ENCODE data around the gene ESYT1. TPM values are rescaled to one million over a fixed set of nuclear protein-coding genes. Genes with fewer than 3 reads are reported as not detected.

ESYT1 gene
- total and polyA plus RNA-seq, 11 donors, result 17.0 to 81.1 (median 43.4) TPM

- DNase-seq (peak; percentile 76 to 93 (median 86)), ATAC-seq (peak; percentile 30 to 91 (median 88))
- intact Hi-C loops (cut with DNase I), result loop anchor here in 1 of 10 donors (1.0 kb wide), 1 partner anchor 25 kb away; the partner anchor contains the start of gene PA2G4
- no peaks in the 10 kb centered on the region for H3K36me3 ChIP-seq
- H3K9me3 ChIP-seq, result no peaks in the 10 kb centered on the region
- 1 to 3% (median 2%) methylated on average over 24 to 50 of the region's 50 CpGs for WGBS, 4 donors
- H3K4me3 ChIP-seq, result peak overlapping the region; percentile 30 to 67 (median 53)
- peak; percentile 54 to 81 (median 68) for TF ChIP-seq CTCF (IDR thresholded peaks at IDR 0.05)
- no peak for TF ChIP-seq POLR2A (IDR thresholded peaks at IDR 0.05)
- H3K4me1 ChIP-seq, result peaks cover 0 to 26% (median 16%) of the 10 kb centered on the region in 12 donors
- peaks cover 0 to 17% (median 10%) of the 10 kb centered on the region in 9 donors for H3K27me3 ChIP-seq
- H3K27ac ChIP-seq, result peak overlapping the region in 8 of 12 donors; percentile 5 to 74 (median 32)
Observed at GRCh38 chr12:56078931-56079722, 48.9 kb upstream of the ESYT1 start.

- Histone ChIP-seq H3K36me3 (no peaks in the 10 kb centered on the region), H3K27ac (peak within 1 kb of the TSS in 9 of 12 donors; percentile 5 to 74 (median 24)), H3K4me3 (peak within 1 kb of the TSS; percentile 30 to 67 (median 53)), H3K4me1 (peaks cover 0 to 26% (median 16%) of the 10 kb centered on the region in 12 donors), H3K9me3 (no peaks in the 10 kb centered on the region), H3K27me3 (peaks cover 0 to 17% (median 10%) of the 10 kb centered on the region in 9 donors)
- WGBS, 4 donors, result 1 to 4% (median 2%) methylated on average over 31 to 59 of the region's 59 CpGs
- intact Hi-C loops (cut with DNase I), result loop anchor here in 1 of 10 donors (1.0 kb wide), 1 partner anchor 24 kb away; the partner anchor contains the start of gene PA2G4
- ATAC-seq, result peak; percentile 35 to 90 (median 76)
- peak; percentile 41 to 75 (median 64) for DNase-seq
- peak in 1 of 12 donors; percentile 9 for TF ChIP-seq CTCF (IDR thresholded peaks at IDR 0.05)
- no peak for TF ChIP-seq POLR2A (IDR thresholded peaks at IDR 0.05)
Observed at GRCh38 chr12:56079723-56080555, 48.1 kb upstream of the ESYT1 start, which contains the start of gene ERBB3. Gene ERBB3, plus strand, starts transcription at chr12:56080165. Its CDS starts 136 bp downstream, at chr12:56080301.

GRCh38 chr12:56080556-56081138, 47.4 kb upstream of the ESYT1 start:
- Histone ChIP-seq H3K27me3 (peaks cover 0 to 17% (median 10%) of the 10 kb centered on the region in 9 donors), H3K36me3 (no peaks in the 10 kb centered on the region), H3K4me3 (peak overlapping the region in 10 of 12 donors; percentile 35 to 67 (median 54)), H3K9me3 (no peaks in the 10 kb centered on the region), H3K27ac (peak overlapping the region in 1 of 12 donors; percentile 47), H3K4me1 (peaks cover 0 to 26% (median 16%) of the 10 kb centered on the region in 12 donors)
- DNase-seq (no peak), ATAC-seq (no peak)
- TF ChIP-seq CTCF (IDR thresholded peaks at IDR 0.05), result no peak
- TF ChIP-seq POLR2A (IDR thresholded peaks at IDR 0.05), result no peak
- 32 to 46% (median 39%) methylated on average over 16 to 20 of the region's 20 CpGs for WGBS, 4 donors
- intact Hi-C loops (cut with DNase I), result no loop called here

Data from heart left ventricle (tissue), 16 donors.